ENCODE data around the gene ARHGEF10L. TPM values are rescaled to one million over a fixed set of nuclear protein-coding genes. Genes with fewer than 3 reads are reported as not detected.

The ARHGEF10L gene
- total and polyA plus RNA-seq, 4 donors = 15.0 to 43.4 (median 24.3) TPM

GRCh38 chr1:17664322-17664721 lies 124.8 kb downstream of the ARHGEF10L start:
- TF ChIP-seq CTCF (IDR thresholded peaks at IDR 0.05; ENCODE audit: control extremely low read depth, extremely low read depth) = no peak
- ATAC-seq (ENCODE audit: insufficient read depth, low FRiP score) (no peak), DNase-seq (no peak)
- no peak overlapping the region for H3K27ac ChIP-seq (ENCODE audit: low read depth in 1 of 2, low read length in 1 of 2)
- no peaks in the 10 kb centered on the region for H3K27me3 ChIP-seq (ENCODE audit: control insufficient read depth in 3 of 3, insufficient read depth in 3 of 3, low read length in 2 of 3)
- H3K36me3 ChIP-seq (ENCODE audit: control insufficient read depth in 4 of 4, insufficient read depth in 4 of 4, low read length in 4 of 4) = peaks cover 5 to 20% (median 11%) of the 10 kb centered on the region in 4 donors
- no peaks in the 10 kb centered on the region for H3K4me1 ChIP-seq (ENCODE audit: control insufficient read depth in 5 of 5, insufficient read depth in 5 of 5, low read length in 5 of 5)
- H3K9ac ChIP-seq (ENCODE audit: insufficient read depth in 1 of 2, low read length in 2 of 2) = no peak overlapping the region
- WGBS, 2 donors = 85 to 87% methylated on average over 10 to 11 of the region's 11 CpGs
- no peak overlapping the region for H3K4me3 ChIP-seq
- no peaks in the 10 kb centered on the region for H3K9me3 ChIP-seq (ENCODE audit: control insufficient read depth in 4 of 4, insufficient read depth in 3 of 4, low read length in 3 of 4)

- DNase-seq (no peak), ATAC-seq (ENCODE audit: insufficient read depth, low FRiP score) (no peak)
- Histone ChIP-seq H3K4me1 (ENCODE audit: control insufficient read depth in 5 of 5, insufficient read depth in 5 of 5, low read length in 5 of 5) (no peaks in the 10 kb centered on the region), H3K27me3 (ENCODE audit: control insufficient read depth in 3 of 3, insufficient read depth in 3 of 3, low read length in 2 of 3) (no peaks in the 10 kb centered on the region), H3K4me3 (no peak overlapping the region), H3K9me3 (ENCODE audit: control insufficient read depth in 4 of 4, insufficient read depth in 3 of 4, low read length in 3 of 4) (no peaks in the 10 kb centered on the region), H3K36me3 (ENCODE audit: control insufficient read depth in 4 of 4, insufficient read depth in 4 of 4, low read length in 4 of 4) (peaks cover 5 to 18% (median 12%) of the 10 kb centered on the region in 4 donors), H3K9ac (ENCODE audit: insufficient read depth in 1 of 2, low read length in 2 of 2) (no peak overlapping the region), H3K27ac (ENCODE audit: low read depth in 1 of 2, low read length in 1 of 2) (no peak overlapping the region)
- TF ChIP-seq CTCF (IDR thresholded peaks at IDR 0.05; ENCODE audit: control extremely low read depth, extremely low read depth) = no peak
- WGBS, 2 donors = 90 to 95% methylated on average over 8 of the region's 8 CpGs
These were observed 125.6 kb downstream of the ARHGEF10L start for GRCh38 chr1:17665054-17665453.

GRCh38 chr1:17665950-17666720 lies 126.6 kb downstream of the ARHGEF10L start:
- no peaks in the 10 kb centered on the region for H3K27me3 ChIP-seq (ENCODE audit: control insufficient read depth in 3 of 3, insufficient read depth in 3 of 3, low read length in 2 of 3)
- peaks cover 5 to 17% (median 12%) of the 10 kb centered on the region in 4 donors for H3K36me3 ChIP-seq (ENCODE audit: control insufficient read depth in 4 of 4, insufficient read depth in 4 of 4, low read length in 4 of 4)
- H3K27ac ChIP-seq (ENCODE audit: low read depth in 1 of 2, low read length in 1 of 2) = no peak overlapping the region
- DNase-seq (no peak), ATAC-seq (ENCODE audit: insufficient read depth, low FRiP score) (no peak)
- no peaks in the 10 kb centered on the region for H3K9me3 ChIP-seq (ENCODE audit: control insufficient read depth in 4 of 4, insufficient read depth in 3 of 4, low read length in 3 of 4)
- TF ChIP-seq CTCF (IDR thresholded peaks at IDR 0.05; ENCODE audit: control extremely low read depth, extremely low read depth) = no peak
- no peaks in the 10 kb centered on the region for H3K4me1 ChIP-seq (ENCODE audit: control insufficient read depth in 5 of 5, insufficient read depth in 5 of 5, low read length in 5 of 5)
- no peak overlapping the region for H3K4me3 ChIP-seq
- no peak overlapping the region for H3K9ac ChIP-seq (ENCODE audit: insufficient read depth in 1 of 2, low read length in 2 of 2)
- 70 to 84% methylated on average over 5 of the region's 5 CpGs for WGBS, 2 donors

All from lung (tissue), 12 donors.